Endometrial microvascular endothelial cells (primary cell): ENCODE measurements around the gene WNK1. TPM values are rescaled to one million over a fixed set of nuclear protein-coding genes. Genes with fewer than 3 reads are reported as not detected.
"Not testable (repeated sequence)": the region's sequence is repeated elsewhere in the genome, so short reads cannot be mapped to it uniquely, and the experiment has no call there.

Experiments
- in situ Hi-C: cut with HindIII; loops from 2 replicates; pipeline ENCODE4 v1.10.0; 2017; ENCODE audit warnings: low sequenced_read_pairs, low pct_unique_long_range_greater_than_20kb; ENCODE audit errors: inconsistent ontology term
- total RNA-seq: library from RNA; depleted of rRNA; stranded (reverse); fragments of >200 nt; gene quantifications from one replicate; pipeline ENCODE4 v1.2.3, GENCODE V29; 2015; ENCODE audit errors: inconsistent ontology term

WNK1 gene
- total RNA-seq: 74.3 TPM

DNA sequence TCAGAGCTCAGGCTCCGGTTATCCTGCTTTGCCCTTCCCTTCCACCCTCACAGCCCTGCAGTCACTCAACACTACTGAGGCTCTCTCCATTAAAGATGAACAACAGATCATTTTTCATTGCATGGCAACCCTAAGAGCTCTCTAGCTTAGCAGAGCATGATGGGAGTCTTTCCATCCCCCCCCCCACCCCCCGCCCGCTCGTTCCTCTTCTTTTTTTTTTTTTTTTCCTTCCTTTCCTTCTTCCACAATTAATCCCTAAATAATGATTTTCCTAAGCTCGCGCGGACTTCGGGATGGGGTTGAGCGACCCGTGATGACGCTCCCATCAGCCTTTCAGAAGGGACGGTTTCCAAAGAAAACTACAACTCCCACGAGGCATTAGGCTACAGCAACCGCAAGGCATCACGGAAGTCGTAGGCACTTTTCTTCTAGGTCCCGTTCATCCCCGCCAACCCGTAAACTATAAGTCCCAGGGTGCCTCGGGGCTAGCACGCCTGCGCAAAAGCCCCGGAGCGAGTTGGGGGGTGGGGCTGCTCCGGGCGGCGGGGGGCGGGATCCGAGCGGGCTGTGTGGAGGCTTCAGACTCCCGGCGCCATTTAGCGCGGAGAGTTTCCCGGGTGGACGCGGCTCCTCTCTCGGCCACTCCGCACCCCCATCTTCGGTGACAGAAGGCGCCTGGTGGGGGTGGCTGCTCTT, at the start of gene WNK1:
Gene WNK1 (plus strand): TSS at position 581 of the 696 bp plus-strand sequence. CDS start 987 bp downstream, outside the sequence.
- in situ Hi-C loops: no loop called here

DNA sequence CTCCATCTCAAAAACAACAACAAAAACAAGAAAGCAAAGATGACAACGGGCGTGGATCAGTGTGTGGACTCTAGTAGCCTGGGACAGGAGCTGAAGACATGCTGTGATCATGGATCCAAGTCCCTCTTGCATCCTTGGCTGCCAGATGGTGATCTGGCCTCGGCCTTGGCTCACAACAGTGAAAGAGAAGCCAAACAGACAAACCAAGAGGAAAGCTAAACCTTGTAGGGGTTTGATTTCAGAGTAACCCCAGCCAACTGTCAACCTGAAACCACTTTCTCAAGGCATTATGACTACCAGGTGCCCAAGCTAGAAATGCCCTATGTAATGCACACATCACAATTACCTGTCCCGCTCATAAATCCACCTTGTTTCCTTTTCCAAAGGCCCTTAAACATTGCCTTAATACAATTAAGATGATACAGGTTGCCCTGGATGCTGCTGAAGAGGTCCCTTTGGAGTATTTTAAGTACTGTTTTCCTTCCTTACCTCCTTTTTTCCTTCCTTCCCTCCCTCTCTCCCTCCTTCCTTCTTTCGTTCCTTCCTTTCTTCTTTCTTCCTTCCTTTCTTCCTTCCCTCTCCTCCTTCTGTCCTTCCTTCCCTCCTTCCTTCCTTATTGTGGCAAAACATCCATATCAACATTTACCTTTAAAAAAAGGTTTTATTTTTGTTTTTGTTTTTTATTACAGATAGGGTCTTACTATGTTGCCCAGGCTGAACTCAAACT, 47.7 kb upstream of the WNK1 start:
- in situ Hi-C loops: no loop called here

DNA sequence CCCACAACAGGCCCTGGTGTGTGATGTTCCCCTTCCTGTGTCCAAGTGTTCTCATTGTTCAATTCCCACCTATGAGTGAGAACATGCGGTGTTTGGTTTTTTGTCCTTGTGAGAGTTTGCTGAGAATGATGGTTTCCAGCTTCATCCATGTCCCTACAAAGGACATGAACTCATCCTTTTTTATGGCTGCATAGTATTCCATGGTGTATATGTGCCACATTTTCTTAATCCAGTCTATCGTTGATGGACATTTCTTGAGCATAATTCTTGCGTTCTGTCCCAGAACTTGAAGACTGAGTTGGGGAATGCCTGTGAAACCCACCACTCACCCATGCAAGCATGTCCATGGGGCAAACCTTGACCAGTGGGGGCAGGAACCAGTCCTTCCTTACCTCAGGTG, 44.3 kb upstream of the WNK1 start:
- in situ Hi-C loops: not testable (repeated sequence)

DNA sequence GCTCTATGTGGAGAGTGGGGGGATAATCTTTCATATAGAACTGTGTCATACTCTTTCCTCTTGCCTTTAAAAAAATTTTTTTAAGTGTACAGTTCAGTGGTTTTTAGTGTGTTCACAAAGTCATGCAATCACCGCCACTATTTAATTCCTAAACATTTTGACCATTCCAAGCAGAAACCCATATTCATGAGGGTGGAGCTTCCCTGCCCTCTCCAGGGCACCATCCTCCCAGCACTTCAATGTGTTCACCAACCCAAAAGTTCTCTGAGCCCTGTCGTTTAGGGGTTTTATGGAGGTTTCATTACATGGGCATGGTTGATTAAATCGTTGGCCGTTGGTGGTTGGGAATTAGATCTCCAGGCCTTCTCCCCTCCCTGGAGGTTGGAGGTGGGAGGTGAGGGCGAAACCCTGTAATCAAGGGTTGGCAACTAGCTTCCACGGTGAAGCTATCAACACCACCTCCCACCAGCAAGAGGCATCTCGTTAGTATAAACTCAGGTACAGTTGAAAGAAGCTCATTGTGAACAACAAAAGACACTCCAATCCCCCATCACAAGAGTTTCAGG, 42.8 kb upstream of the WNK1 start:
- in situ Hi-C loops: no loop called here

DNA sequence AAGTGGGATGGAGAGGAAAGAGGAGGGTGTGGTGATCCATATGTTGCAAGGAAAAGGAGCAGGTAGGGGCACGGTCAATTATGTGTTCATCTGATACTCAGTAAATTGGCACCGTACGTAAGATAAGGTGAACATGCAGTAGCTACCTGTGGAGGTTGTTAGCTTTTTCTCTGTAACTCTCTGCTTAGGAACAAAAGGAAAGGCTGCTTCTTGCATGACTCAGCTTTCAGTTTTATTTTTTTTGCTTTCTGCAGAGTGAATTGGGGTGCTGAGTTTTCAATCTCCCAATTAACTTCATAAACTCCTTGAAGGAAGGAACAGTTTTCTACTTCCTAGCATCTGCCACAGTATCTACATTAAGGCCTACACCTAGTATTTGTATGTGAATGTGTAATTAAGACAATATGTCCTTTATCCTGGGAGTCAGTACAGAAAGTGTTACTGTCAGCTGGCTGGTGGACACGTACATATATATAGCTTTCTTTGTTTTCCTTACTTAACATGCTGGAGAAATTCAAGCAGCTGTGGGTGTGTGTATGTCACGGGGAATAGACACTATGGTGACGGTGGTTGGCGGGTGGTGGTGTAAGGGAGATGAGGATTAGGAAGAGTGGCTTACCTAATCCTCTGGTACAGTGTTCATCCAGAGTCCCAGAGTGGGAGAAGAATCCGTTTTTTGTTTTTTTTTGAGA, 40.1 kb upstream of the WNK1 start:
- in situ Hi-C loops: no loop called here

DNA sequence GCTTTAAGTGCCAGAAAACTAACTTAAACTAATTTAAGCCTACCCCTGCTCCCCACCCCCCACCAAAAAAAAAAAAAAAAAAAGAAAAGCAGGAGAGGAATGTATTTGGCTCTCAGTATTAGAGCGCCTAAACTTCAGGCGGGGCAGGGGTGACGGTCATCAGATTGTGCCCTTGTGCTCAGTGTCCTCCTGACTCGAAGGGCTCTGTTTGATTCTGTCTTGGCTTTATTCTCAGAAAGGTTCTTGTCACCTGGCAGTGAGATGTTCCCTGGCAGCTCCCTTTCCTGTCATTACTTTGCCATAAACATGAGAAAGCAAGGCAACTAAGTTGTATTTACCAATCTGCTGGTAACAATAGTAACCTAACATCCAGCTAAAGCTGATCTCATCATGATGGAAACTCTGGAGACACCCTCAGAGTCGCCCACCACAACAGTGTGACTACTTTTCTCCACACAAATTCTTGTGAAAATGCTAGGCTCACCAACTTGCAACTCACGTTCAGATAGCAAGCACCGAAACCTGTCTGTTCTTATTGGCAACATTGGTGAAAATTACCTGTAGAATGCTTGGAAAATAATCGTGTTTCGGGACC, 39.0 kb upstream of the WNK1 start:
- in situ Hi-C loops: no loop called here

DNA sequence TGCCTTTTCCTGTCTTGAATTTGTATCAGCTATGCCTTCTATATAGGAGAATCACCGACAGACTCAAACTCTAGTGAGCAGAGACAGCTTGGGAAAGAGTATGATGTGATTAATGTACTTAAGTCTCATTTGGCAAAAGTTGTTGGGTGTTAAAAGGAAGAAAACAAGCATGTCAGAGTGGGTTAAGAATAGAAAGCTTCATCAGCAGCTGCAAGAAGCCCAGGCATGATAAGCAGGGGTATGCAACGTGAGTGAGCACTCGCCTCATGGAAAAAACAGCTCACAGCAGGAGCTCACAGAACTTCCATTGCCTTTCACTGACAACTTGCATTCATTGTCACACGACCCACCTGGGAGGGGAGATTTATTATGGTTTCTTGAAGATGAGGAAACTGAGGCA, 35.9 kb upstream of the WNK1 start:
- in situ Hi-C loops: no loop called here

DNA sequence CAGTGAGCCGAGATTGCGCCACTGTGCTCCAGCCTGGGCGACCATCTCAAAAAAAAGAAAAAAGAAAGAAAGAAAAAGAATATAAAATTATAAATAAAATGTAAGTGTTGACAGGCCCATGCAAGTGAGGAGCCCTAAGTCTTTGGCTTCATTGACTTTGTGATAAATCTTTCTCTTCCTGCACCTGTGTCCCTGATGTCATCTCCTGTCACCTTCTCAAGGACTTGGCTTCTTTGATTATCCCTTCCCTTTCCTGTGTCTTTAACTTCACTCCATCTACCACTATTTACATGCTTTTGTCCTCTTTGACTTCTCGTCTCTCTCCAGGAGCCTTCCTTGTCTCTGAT, 33.6 kb upstream of the WNK1 start:
- in situ Hi-C loops: no loop called here

DNA sequence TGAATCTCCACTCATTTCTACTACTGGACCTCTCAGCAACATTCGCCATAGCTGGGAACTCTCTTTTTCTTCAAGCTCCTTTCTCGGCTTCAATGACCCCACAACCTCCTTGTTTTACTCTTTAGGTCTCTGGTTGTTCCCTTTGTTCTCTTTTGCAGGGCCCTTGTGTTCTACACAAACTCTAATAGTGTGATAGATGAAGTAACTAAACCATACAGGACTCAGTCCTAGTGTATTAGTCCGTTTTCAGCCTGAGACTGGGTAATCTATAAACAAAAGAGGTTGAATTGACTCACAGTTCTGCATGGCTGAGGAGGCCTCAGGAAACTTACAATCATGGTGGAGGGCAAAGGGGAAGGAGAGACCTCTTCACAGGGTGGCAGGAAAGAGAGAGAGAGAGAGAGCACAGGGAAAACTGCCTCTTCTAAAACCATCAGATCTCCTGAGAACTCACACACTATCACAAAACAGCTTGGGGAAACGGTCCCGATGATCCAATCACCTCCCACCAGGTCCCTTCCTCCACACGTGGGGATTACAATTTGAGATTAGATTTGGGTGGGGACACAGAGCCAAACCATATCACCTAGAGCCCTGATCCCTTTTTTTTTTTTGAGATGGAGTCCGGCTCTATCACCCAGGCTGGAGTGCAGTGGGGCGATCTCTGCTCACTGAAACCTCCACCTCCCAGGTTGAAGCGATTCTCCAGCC, 32.0 kb upstream of the WNK1 start:
- in situ Hi-C loops: no loop called here

DNA sequence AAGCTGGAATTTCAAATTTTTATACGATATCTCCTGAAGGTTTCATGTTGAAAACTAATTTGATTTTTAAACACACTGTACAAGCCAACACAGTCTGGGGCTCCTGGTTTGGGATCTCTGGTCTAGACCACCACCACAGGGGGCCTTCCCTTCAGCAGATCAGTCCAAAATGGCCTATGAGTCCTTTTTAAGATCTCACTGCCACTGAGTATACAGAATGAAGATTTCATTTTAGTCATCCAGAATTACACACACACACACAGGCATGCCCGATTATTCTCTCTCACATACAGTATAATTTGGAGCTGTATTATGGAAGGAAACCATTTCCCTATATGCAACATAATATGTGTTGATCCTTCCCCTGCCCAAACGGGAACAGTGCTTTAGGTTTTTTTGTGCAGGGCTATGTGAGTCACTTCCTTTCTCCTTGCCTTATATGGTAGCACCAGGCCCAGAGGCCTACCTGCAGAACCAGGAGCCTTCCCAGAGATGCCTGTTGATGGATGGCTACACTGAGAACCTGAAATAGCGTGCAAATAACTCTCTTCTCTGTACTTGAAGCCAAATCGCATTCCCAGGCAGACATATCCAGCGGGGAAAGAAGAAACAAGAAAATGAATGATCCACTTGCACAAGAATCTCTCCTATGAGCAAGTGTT, 28.1 kb upstream of the WNK1 start:
- in situ Hi-C loops: no loop called here

DNA sequence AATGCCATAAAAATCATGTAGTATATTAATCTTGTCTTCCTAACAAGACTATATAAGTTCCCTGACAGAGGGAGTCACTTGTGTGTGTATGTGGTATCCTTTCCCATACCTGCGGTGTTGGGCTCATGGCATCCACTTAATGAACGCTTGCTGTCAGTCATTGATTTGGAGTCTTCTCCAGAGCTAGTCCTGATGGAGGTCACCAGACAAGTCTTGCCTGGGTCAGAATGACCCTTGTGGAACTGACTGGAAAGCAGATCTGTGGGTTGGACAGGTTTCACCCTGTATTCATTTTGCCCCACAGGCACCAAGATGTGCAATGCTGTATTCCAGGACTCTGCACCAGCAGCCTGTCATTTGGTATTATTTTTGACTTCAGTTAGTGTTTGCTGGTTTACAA, 27.3 kb upstream of the WNK1 start:
- in situ Hi-C loops: no loop called here

DNA sequence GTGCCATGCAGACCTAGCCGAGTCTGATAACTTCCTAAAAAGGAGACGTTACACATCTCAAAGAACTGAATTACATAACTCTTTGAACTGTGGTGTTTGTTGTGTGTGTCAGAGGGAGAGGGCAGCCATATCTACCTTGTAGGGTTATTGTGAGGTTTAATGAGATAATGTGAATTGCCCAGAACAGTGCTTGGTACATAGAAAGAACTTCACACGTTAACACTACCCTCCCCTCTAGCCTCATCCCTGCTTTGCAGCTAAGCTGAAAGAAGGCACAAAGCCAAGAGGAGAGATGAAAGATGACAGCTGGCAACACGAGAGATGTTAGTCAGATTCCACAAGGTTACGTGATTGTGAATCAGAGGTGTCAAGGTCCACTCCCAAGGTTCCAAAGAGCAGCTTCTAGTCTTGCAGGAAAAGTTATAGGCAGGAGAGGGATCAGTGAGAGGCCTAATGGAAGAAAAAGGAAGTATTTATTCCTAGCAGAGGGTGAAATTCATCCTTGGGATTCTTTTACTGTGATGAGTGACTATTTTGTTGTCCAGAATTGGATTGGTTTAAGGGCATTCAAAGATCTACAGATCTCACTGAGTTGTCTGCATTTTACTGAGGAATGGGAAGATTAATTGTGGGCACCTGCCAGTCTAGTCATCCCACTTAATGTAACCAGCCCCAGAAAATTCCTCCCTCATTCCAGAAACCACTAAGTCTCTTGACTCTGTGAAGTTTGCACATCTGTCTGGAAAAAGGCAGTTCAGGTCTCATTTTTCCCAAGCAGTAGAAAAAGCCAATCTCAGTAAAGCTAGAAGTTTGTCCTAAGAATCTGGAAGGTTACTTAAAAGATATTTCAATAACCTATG, 25.9 kb upstream of the WNK1 start:
- in situ Hi-C loops: no loop called here

DNA sequence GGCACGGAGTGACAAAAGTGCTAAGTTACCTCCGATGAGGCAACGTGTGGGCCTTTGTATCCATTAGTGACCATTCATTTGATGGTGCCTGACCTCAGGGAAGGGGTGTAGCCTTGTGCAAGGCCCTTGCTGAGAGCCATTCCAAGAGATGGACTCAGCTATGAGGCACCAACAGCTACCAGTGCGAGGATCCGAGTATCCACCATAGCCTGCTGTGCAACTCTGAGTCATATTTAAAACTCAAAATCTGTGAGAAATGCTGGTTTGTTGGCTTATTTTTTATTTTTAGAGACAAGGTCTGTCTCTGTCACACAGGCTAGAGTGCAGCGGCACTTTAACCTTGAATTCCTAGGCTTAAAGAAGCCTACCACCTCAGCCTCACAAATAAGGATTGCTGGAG, 25.1 kb upstream of the WNK1 start:
- in situ Hi-C loops: no loop called here

DNA sequence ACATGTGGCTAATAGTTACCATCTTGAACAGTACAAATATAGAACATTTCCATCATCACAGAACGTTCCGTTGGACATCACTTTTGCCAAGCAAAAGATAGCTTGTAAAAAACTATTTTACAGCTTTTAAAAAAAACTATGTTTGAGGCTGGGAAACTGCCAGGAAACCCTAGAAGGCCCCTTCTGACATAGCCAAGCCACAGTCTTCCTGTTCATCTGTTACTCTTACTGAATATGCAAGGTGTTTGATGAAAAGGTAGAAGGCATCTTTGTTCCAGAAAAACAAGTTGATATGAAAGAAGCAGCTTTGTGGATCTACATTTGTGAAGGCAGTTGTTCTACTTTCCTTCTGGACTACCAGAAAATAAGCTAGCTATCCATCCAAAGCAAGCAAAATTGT, 23.6 kb upstream of the WNK1 start:
- in situ Hi-C loops: no loop called here

DNA sequence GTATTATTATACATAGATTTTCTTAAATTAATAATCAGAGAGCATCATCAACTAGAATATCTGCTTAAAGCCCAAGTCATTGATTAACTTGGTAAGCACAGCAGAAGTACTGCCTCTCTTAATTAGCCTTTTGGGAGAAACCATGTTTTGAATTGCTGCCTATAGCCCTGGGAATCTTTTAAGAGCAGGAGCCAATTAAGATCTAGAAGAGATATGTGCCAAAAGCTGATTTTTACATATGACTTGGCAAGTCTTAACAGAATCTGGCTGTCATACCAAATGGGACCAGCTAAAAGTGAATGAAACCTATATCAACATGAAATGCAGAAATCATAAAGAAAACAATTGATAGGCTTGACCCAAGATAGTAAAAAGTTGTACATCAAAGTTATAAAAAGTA, 23.2 kb upstream of the WNK1 start:
- in situ Hi-C loops: no loop called here

DNA sequence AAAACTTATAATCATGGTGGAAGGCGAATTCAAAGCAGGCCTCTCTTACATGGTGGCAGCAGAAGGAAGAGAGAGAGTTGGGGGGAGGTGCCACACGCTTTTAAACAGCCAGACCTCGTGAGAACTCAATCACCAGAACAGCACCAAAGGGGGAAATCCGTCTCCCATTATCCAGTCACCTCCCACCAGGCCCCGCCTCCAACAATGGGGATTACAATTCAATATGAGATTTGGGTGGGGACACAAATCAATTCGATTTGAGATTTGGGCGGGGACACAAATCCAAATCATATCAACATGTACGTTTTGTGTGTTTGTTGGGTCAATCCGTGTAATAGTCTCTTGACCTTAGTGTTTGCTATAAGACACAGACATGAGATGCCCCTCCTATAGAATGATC, 21.8 kb upstream of the WNK1 start:
- in situ Hi-C loops: loop anchor here (10.0 kb wide), 1 partner anchor 84 kb away; no protein-coding TSS in a partner anchor

DNA sequence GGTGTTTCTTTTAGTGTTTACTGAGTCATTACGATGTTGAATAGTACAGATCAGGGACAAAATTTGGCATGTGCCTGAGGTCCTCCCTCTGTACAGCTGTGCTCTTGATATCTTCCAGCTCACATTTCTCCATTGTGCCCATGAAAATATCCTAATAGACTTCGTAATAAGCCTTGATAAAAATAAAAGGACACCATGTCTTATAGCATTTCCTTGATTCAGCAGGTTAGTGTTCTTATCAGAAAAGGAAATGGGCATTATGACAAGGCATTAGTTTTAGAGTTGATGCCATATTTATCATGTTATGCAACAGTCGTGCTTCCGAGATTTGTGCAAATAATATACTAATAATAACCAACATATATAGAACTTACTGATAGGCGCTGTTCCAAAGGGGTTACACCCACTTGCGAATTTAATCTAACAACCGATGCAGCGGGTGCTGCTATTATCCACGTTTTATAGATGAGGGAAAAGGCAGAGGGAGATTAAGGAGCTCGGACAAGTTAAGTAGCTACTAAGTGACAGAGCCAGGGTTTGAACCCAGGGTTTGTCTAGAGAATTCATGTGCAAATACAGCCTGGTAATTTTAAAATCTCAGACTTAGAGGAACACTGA, 15.1 kb upstream of the WNK1 start:
- in situ Hi-C loops: loop anchor here (10.0 kb wide), 1 partner anchor 78 kb away; no protein-coding TSS in a partner anchor
